PC-9 (cell line): Measurements from ENCODE around the gene SDC1. TPM values are rescaled to one million over a fixed set of nuclear protein-coding genes. Genes with fewer than 3 reads are reported as not detected.

ENCODE experiments used
- BruUV-seq: library from RNA; stranded (reverse); fragments of 400-500 nt; replicated peaks from 2 replicates; lab custom pipeline; 2021; lab: Mats Ljungman, UMichigan
- CTCF ChIA-PET: fragments of 300-600 bp; sonication (Branson Sonifier 250); formaldehyde crosslinking; loops from one replicate; lab custom pipeline; 2022; ENCODE audit warnings: antibody characterized with exemption; lab: Charles Lee
- POLR2A ChIA-PET: fragments of 300-600 bp; sonication (Branson Sonifier 250); formaldehyde crosslinking; loops from one replicate; lab custom pipeline; 2022; ENCODE audit warnings: antibody characterized with exemption; ENCODE audit not compliant: unreplicated experiment; lab: Charles Lee
- DNase-seq, 2 experiments: peaks; one replicate each; pipeline versions ENCODE4 v3.0.0 to v3.0.0-alpha.2; 2015 to 2022; ENCODE audit warnings: mixed read lengths in 1 of 2
- H2AFZ ChIP-seq: fragments of 200-600 bp; sonication (generic); 2 replicates; pipeline ENCODE4 v1.8.1; 2017; ENCODE audit warnings: antibody characterized with exemption
- H3F3A ChIP-seq: fragments of 200-600 bp; sonication (generic); 2 replicates; pipeline ENCODE4 v1.8.1; 2017; ENCODE audit warnings: antibody characterized with exemption, mild to moderate bottlenecking, low read depth; ENCODE audit not compliant: insufficient read depth
- H3K27ac ChIP-seq: fragments of 200-600 bp; sonication (generic); 2 replicates; pipeline ENCODE4 v1.6.1; 2016; ENCODE audit warnings: mixed run types
- H3K27me3 ChIP-seq: fragments of 200-600 bp; sonication (generic); 2 replicates; pipeline ENCODE4 v1.6.1; 2016; ENCODE audit warnings: low read depth, mixed run types; ENCODE audit not compliant: insufficient read depth
- H3K36me3 ChIP-seq: fragments of 200-600 bp; sonication (generic); 2 replicates; pipeline ENCODE4 v1.6.1; 2016; ENCODE audit warnings: low read depth, mixed run types
- H3K4me1 ChIP-seq: fragments of 200-600 bp; sonication (generic); replicated peaks from 2 replicates; pipeline ENCODE4 v1.6.1; 2016; ENCODE audit warnings: mixed run types; ENCODE audit not compliant: insufficient read depth
- H3K4me2 ChIP-seq: fragments of 200-600 bp; sonication (generic); 2 replicates; pipeline ENCODE4 v1.6.1; 2017; ENCODE audit warnings: mixed run types
- H3K4me3 ChIP-seq: fragments of 200-600 bp; sonication (generic); 2 replicates; pipeline ENCODE4 v1.6.1; 2016; ENCODE audit warnings: mixed run types
- H3K79me2 ChIP-seq: fragments of 200-600 bp; sonication (generic); 2 replicates; pipeline ENCODE4 v1.6.1; 2017; ENCODE audit warnings: low read depth, mixed run types
- H3K9me2 ChIP-seq: fragments of 200-600 bp; sonication (generic); 2 replicates; pipeline ENCODE4 v1.8.1; 2017; ENCODE audit warnings: mild to moderate bottlenecking; ENCODE audit not compliant: insufficient read depth
- H3K9me3 ChIP-seq: fragments of 200-600 bp; sonication (generic); 2 replicates; pipeline ENCODE4 v1.8.1; 2016; ENCODE audit warnings: low read depth; ENCODE audit not compliant: insufficient read depth
- H4K20me1 ChIP-seq: fragments of 200-600 bp; sonication (generic); 2 replicates; pipeline ENCODE4 v1.8.1; 2017; ENCODE audit not compliant: insufficient read depth
- CTCF ChIP-seq: fragments of 200-600 bp; sonication (generic); conservative IDR thresholded peaks from 2 replicates; pipeline ENCODE4 v1.6.1; 2017; ENCODE audit warnings: mixed run types, antibody characterized with exemption, mild to moderate bottlenecking, moderate library complexity
- EZH2 ChIP-seq: fragments of 200-600 bp; sonication (generic); IDR thresholded peaks from 2 replicates; pipeline ENCODE4 v1.8.0; 2017; ENCODE audit warnings: antibody characterized with exemption, low read depth
- intact Hi-C: fragments of 100-400 bp; cut with micrococcal nuclease; formaldehyde crosslinking; loops from one replicate; pipeline ENCODE4 v1.10.0; 2022; ENCODE audit not compliant: unreplicated experiment
- total RNA-seq: library from RNA; stranded (reverse); gene quantifications from 2 replicates; pipeline ENCODE4 v1.2.3, GENCODE V29; 2021

SDC1 gene
- total RNA-seq, 1 experiment from 2014 or later, result 128 TPM

GRCh38 chr2:20267529-20267928 is 42.6 kb upstream of the SDC1 start:
- TF ChIP-seq EZH2 (no peak), CTCF (no peak)
- Histone ChIP-seq H4K20me1 (peaks cover 24% of the 10 kb centered on the region), H3K9me2 (no peaks in the 10 kb centered on the region), H3K36me3 (peaks cover 32% of the 10 kb centered on the region), H3K79me2 (no peaks in the 10 kb centered on the region; the same call in 1 of the 2 replicates), H3F3A (peaks cover 44% of the 10 kb centered on the region; the same call in 1 of the 2 replicates), H3K4me2 (no peak overlapping the region), H3K27ac (no peak overlapping the region), H3K4me1 (no peaks in the 10 kb centered on the region), H2AFZ (no peak overlapping the region), H3K9me3 (no peaks in the 10 kb centered on the region), H3K27me3 (no peaks in the 10 kb centered on the region), H3K4me3 (no peak overlapping the region)
- POLR2A ChIA-PET, result no interaction called here
- CTCF ChIA-PET, result no interaction called here
- BruUV-seq, result no TSS peak
- DNase-seq, result no peak
- intact Hi-C loops, result no loop called here

GRCh38 chr2:20264629-20265028 is 39.7 kb upstream of the SDC1 start:
- POLR2A ChIA-PET, result no interaction called here
- TF ChIP-seq EZH2 (no peak), CTCF (no peak)
- no peak overlapping the region for H3K4me3 ChIP-seq
- H3K36me3 ChIP-seq, result peaks cover 40% of the 10 kb centered on the region
- H3K9me2 ChIP-seq, result no peaks in the 10 kb centered on the region
- no peak overlapping the region for H3K4me2 ChIP-seq
- H3K79me2 ChIP-seq, result no peaks in the 10 kb centered on the region; the same call in 1 of the 2 replicates
- H3K27me3 ChIP-seq, result no peaks in the 10 kb centered on the region
- peaks cover 25% of the 10 kb centered on the region; the same call in 1 of the 2 replicates for H3F3A ChIP-seq
- H3K27ac ChIP-seq, result no peak overlapping the region
- no peak for DNase-seq
- intact Hi-C loops, result no loop called here
- CTCF ChIA-PET, result no interaction called here
- no peak overlapping the region for H2AFZ ChIP-seq
- no TSS peak for BruUV-seq
- H3K4me1 ChIP-seq, result no peaks in the 10 kb centered on the region
- no peaks in the 10 kb centered on the region for H3K9me3 ChIP-seq
- H4K20me1 ChIP-seq, result peaks cover 25% of the 10 kb centered on the region

- H3F3A ChIP-seq, result peaks cover 47% of the 10 kb centered on the region
- H3K9me3 ChIP-seq, result no peaks in the 10 kb centered on the region
- no peak overlapping the region for H3K4me3 ChIP-seq
- no peaks in the 10 kb centered on the region for H3K79me2 ChIP-seq
- H4K20me1 ChIP-seq, result peaks cover 15% of the 10 kb centered on the region
- POLR2A ChIA-PET, result no interaction called here
- TF ChIP-seq CTCF, result no peak
- no peak for TF ChIP-seq EZH2
- H2AFZ ChIP-seq, result no peak overlapping the region
- no peak for DNase-seq
- H3K4me1 ChIP-seq, result no peaks in the 10 kb centered on the region
- peaks cover 79% of the 10 kb centered on the region for H3K36me3 ChIP-seq
- no peaks in the 10 kb centered on the region for H3K27me3 ChIP-seq
- BruUV-seq, result no TSS peak
- CTCF ChIA-PET, result no interaction called here
- H3K27ac ChIP-seq, result no peak overlapping the region
- intact Hi-C loops, result no loop called here
- no peaks in the 10 kb centered on the region for H3K9me2 ChIP-seq
- H3K4me2 ChIP-seq, result no peak overlapping the region
Measured at GRCh38 chr2:20257411-20257810, 32.5 kb upstream of the SDC1 start.
